Retinal pigment epithelial cell (primary cell): ENCODE measurements around the gene TMC5.

Source experiments
- DNase-seq: peaks from one replicate; pipeline ENCODE4 v3.0.0-alpha.2; 2010; ENCODE audit warnings: low read depth
- H3K4me3 ChIP-seq: 2 replicates; pipeline ENCODE4 v1.5.1; 2011; ENCODE audit warnings: mild to moderate bottlenecking, low read length, control low read depth, moderate library complexity
- CTCF ChIP-seq: conservative IDR thresholded peaks from 2 replicates; pipeline ENCODE4 v1.5.1; 2011; ENCODE audit warnings: low read depth, low read length, control low read depth, inconsistent platforms

The TMC5 gene

GRCh38 chr16:19505600-19506303, 88.1 kb downstream of the TMC5 start:
- no peak for TF ChIP-seq CTCF
- H3K4me3 ChIP-seq: no peak overlapping the region
- DNase-seq: no peak

GRCh38 chr16:19506965-19507364, 89.3 kb downstream of the TMC5 start:
- no peak for TF ChIP-seq CTCF
- DNase-seq: no peak
- no peak overlapping the region for H3K4me3 ChIP-seq

- TF ChIP-seq CTCF: no peak
- no peak overlapping the region for H3K4me3 ChIP-seq
- DNase-seq: no peak
These were observed 90.2 kb downstream of the TMC5 start for GRCh38 chr16:19507867-19508266.

- H3K4me3 ChIP-seq: no peak overlapping the region
- TF ChIP-seq CTCF: no peak
- no peak for DNase-seq
These were observed 94.6 kb downstream of the TMC5 start for GRCh38 chr16:19512297-19512696.

- H3K4me3 ChIP-seq: no peak overlapping the region
- DNase-seq: no peak
- no peak for TF ChIP-seq CTCF
These were observed 95.8 kb downstream of the TMC5 start for GRCh38 chr16:19513377-19514053.

GRCh38 chr16:19515757-19516156, 98.1 kb downstream of the TMC5 start:
- DNase-seq: no peak
- TF ChIP-seq CTCF: no peak
- no peak overlapping the region for H3K4me3 ChIP-seq
